RWPE2 (cell line): Measurements from ENCODE around the gene EMC7.

ENCODE experiments used
- ATAC-seq: fragments of 200-7000 bp; cut with Tn5 transposase; 3 replicates; pipeline ENCODE4 v1.9.1; 2021; ENCODE audit warnings: low read depth
- DNase-seq: peaks from one replicate; pipeline ENCODE4 v3.0.0-alpha.2; 2020; ENCODE audit warnings: low spot score
- H3K27ac ChIP-seq: fragments of 450-650 bp; 2 replicates; pipeline ENCODE4 v1.5.1; 2017; ENCODE audit warnings: mild to moderate bottlenecking; ENCODE audit not compliant: poor library complexity, severe bottlenecking
- H3K27me3 ChIP-seq: fragments of 250-450 bp; sonication (Bioruptor Pico); 2 replicates; pipeline ENCODE4 v1.5.1; 2021; ENCODE audit warnings: mild to moderate bottlenecking, moderate library complexity; ENCODE audit not compliant: insufficient read depth, poor library complexity, severe bottlenecking
- H3K36me3 ChIP-seq: fragments of 250-450 bp; sonication (Bioruptor Pico); 2 replicates; pipeline ENCODE4 v1.5.1; 2020; ENCODE audit warnings: low read depth, mild to moderate bottlenecking, moderate library complexity
- H3K4me1 ChIP-seq: fragments of 250-450 bp; sonication (Bioruptor Pico); 2 replicates; pipeline ENCODE4 v1.5.1; 2021; ENCODE audit warnings: mild to moderate bottlenecking, moderate library complexity; ENCODE audit not compliant: insufficient read depth, poor library complexity, severe bottlenecking
- H3K4me3 ChIP-seq: fragments of 250-450 bp; sonication (Bioruptor Pico); 2 replicates; pipeline ENCODE4 v1.5.1; 2021; ENCODE audit warnings: mild to moderate bottlenecking, moderate library complexity; ENCODE audit not compliant: severe bottlenecking
- H3K9me3 ChIP-seq: fragments of 250-450 bp; sonication (Bioruptor Pico); 2 replicates; pipeline ENCODE4 v1.5.1; 2021; ENCODE audit warnings: mild to moderate bottlenecking, moderate library complexity; ENCODE audit not compliant: severe bottlenecking
- CTCF ChIP-seq: fragments of 450-650 bp; IDR thresholded peaks from one replicate; pipeline ENCODE4 v1.5.1; 2017; ENCODE audit warnings: mild to moderate bottlenecking, moderate library complexity; ENCODE audit not compliant: poor library complexity, severe bottlenecking

The EMC7 gene

DNA sequence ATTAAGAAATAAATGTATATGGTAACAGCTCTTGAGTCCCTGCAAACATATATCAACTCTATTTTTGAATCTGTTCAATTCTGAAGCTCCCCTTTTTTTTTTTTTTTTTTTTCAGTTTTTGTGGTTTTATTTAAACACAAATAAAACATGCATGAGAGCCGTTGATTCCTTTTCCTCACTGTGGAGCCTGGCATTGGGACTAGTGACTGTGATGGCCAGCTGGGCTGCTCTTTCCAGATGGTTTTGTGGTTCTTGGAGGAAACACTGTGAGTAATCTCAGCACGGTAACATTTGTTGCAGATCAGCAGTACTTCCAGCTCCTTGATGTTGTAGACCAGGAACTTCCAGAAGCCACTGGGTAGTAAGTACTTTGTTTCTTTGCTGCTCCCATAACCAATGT, 15.9 kb downstream of the EMC7 start:
- no peaks in the 10 kb centered on the region for H3K4me1 ChIP-seq
- TF ChIP-seq CTCF = no peak
- no peaks in the 10 kb centered on the region for H3K9me3 ChIP-seq
- DNase-seq (no peak), ATAC-seq (no peak)
- no peaks in the 10 kb centered on the region for H3K27me3 ChIP-seq
- H3K4me3 ChIP-seq = no peak overlapping the region
- H3K36me3 ChIP-seq = peaks cover 61% of the 10 kb centered on the region
- H3K27ac ChIP-seq = no peak overlapping the region

DNA sequence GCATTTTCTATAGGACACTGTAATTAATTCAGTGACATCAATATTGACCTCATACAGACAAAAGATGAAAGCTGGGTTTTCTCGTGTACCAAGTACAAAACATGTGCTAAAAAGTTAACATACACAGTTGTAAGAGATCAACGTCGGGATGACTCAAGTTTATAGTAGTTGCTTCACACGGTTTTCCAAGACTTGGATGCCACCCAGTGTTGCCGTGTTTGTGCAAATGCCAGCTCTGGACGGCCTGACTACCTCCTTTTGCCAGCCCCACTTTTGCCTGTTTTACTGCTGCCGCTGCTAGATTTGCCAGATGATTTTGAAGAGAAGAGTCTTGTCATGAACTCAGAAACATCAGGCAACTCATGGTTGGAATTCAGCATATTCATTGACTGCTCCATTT, 17.6 kb downstream of the EMC7 start:
- H3K36me3 ChIP-seq = peaks cover 44% of the 10 kb centered on the region
- DNase-seq (no peak), ATAC-seq (peak; percentile 89)
- no peak overlapping the region for H3K4me3 ChIP-seq
- peak; percentile 21 for TF ChIP-seq CTCF
- no peaks in the 10 kb centered on the region for H3K9me3 ChIP-seq
- no peak overlapping the region for H3K27ac ChIP-seq
- H3K27me3 ChIP-seq = no peaks in the 10 kb centered on the region
- no peaks in the 10 kb centered on the region for H3K4me1 ChIP-seq

DNA sequence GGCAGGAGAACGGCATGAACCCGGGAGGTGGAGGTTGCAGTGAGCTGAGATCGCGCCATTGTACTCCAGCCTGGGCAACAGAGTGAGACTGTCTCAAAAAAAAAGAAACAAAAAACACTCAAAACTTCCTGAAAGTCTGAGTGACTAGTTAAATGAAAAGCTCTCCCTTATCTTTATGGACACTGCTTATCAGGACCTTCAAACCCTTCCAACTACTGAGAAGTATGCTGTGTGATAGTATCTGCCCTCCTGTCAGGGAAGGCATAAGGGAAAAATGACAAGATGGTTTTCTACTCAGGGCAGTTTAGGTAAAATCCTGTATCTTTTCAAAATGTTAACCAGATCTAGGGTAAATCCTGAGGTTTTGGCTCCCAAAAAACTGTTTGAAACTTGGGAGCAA, 21.8 kb downstream of the EMC7 start:
- no peak overlapping the region for H3K4me3 ChIP-seq
- ATAC-seq = no peak
- no peaks in the 10 kb centered on the region for H3K27me3 ChIP-seq
- no peaks in the 10 kb centered on the region for H3K9me3 ChIP-seq
- no peak overlapping the region for H3K27ac ChIP-seq
- TF ChIP-seq CTCF = no peak
- peaks cover 17% of the 10 kb centered on the region for H3K36me3 ChIP-seq
- no peak for DNase-seq
- H3K4me1 ChIP-seq = no peaks in the 10 kb centered on the region

GRCh38 chr15:34078900-34079299, 22.8 kb downstream of the EMC7 start:
- no peak overlapping the region for H3K27ac ChIP-seq
- no peaks in the 10 kb centered on the region for H3K9me3 ChIP-seq
- TF ChIP-seq CTCF = no peak
- no peaks in the 10 kb centered on the region for H3K27me3 ChIP-seq
- ATAC-seq (no peak), DNase-seq (no peak)
- no peak overlapping the region for H3K4me3 ChIP-seq
- no peaks in the 10 kb centered on the region for H3K4me1 ChIP-seq
- H3K36me3 ChIP-seq = peaks cover 7% of the 10 kb centered on the region

- no peaks in the 10 kb centered on the region for H3K9me3 ChIP-seq
- no peak for TF ChIP-seq CTCF
- no peak overlapping the region for H3K4me3 ChIP-seq
- DNase-seq (no peak), ATAC-seq (no peak)
- H3K36me3 ChIP-seq = no peaks in the 10 kb centered on the region
- no peaks in the 10 kb centered on the region for H3K27me3 ChIP-seq
- H3K4me1 ChIP-seq = no peaks in the 10 kb centered on the region
- no peak overlapping the region for H3K27ac ChIP-seq
These were observed 24.9 kb downstream of the EMC7 start for GRCh38 chr15:34076785-34077184.
